Endothelial cell (in vitro differentiated cells): ENCODE data around the gene EMILIN3. TPM values are rescaled to one million over a fixed set of nuclear protein-coding genes. Genes with fewer than 3 reads are reported as not detected.

Experiments
- DNase-seq: peaks from one replicate; pipeline ENCODE4 v3.0.0; 2021; ENCODE audit warnings: low spot score
- H3K27ac Mint-ChIP-seq: one replicate; pipeline ENCODE4 v1.8.0; 2021; ENCODE audit warnings: mixed read lengths, inconsistent platforms; ENCODE audit not compliant: unreplicated experiment
- H3K27me3 Mint-ChIP-seq: one replicate; pipeline ENCODE4 v1.8.0; 2021; ENCODE audit warnings: mild to moderate bottlenecking, moderate library complexity, mixed read lengths, inconsistent platforms; ENCODE audit not compliant: unreplicated experiment
- H3K36me3 Mint-ChIP-seq: one replicate; pipeline ENCODE4 v1.8.0; 2021; ENCODE audit warnings: mild to moderate bottlenecking, low read depth, mixed read lengths, inconsistent platforms; ENCODE audit not compliant: unreplicated experiment
- H3K4me1 Mint-ChIP-seq: one replicate; pipeline ENCODE4 v1.8.0; 2021; ENCODE audit warnings: mild to moderate bottlenecking, mixed read lengths, inconsistent platforms; ENCODE audit not compliant: unreplicated experiment
- H3K4me3 Mint-ChIP-seq: one replicate; pipeline ENCODE4 v1.8.0; 2021; ENCODE audit warnings: mild to moderate bottlenecking, mixed read lengths, inconsistent platforms; ENCODE audit not compliant: unreplicated experiment
- H3K9me3 Mint-ChIP-seq: one replicate; pipeline ENCODE4 v1.8.0; 2021; ENCODE audit warnings: mixed read lengths, inconsistent platforms; ENCODE audit not compliant: unreplicated experiment
- total RNA-seq: library from RNA; stranded (reverse); fragmentation: NEBNext Ultra II Directional; extraction: Animal tissue kit (Norgen Biotek cat#: 25700); gene quantifications from one replicate; pipeline ENCODE4 v1.2.1, GENCODE V29; 2021; ENCODE audit not compliant: unreplicated experiment
- TF ChIP-seq, protein P1 (sequence below): fragments of 200-600 bp; sonication (generic); IDR thresholded peaks from one replicate; pipeline ENCODE4 v1.5.0; 2021; ENCODE audit warnings: antibody characterized with exemption; ENCODE audit not compliant: unreplicated experiment

Gene EMILIN3
- total RNA-seq, 1 donor from 2014 or later = 0.28 TPM

DNA sequence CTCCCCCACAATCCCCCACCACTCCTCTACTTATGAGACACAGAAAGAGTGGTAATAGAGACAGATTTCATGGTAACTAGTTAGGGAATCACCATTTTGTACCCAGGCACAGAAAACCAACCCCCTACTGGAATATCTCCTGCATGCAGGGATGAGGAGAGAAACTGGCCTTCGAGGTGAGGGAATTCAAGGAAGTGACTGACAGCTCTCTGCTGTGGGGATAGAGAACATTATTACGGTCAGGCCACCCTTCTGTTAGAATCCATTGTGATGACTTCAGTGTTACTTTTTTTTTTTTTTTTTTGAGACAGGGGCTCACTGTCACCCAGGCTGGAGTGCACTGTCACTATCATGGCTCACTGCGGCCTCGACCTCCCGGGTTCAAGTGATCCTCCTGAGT, 39.4 kb downstream of the EMILIN3 start:
- Mint-ChIP-seq H3K4me1 (peaks cover 12% of the 10 kb centered on the region), H3K4me3 (no peak overlapping the region), H3K36me3 (no peaks in the 10 kb centered on the region), H3K27ac (no peak overlapping the region), H3K9me3 (no peaks in the 10 kb centered on the region), H3K27me3 (no peaks in the 10 kb centered on the region)
- DNase-seq = no peak
- TF ChIP-seq, protein P1, sequence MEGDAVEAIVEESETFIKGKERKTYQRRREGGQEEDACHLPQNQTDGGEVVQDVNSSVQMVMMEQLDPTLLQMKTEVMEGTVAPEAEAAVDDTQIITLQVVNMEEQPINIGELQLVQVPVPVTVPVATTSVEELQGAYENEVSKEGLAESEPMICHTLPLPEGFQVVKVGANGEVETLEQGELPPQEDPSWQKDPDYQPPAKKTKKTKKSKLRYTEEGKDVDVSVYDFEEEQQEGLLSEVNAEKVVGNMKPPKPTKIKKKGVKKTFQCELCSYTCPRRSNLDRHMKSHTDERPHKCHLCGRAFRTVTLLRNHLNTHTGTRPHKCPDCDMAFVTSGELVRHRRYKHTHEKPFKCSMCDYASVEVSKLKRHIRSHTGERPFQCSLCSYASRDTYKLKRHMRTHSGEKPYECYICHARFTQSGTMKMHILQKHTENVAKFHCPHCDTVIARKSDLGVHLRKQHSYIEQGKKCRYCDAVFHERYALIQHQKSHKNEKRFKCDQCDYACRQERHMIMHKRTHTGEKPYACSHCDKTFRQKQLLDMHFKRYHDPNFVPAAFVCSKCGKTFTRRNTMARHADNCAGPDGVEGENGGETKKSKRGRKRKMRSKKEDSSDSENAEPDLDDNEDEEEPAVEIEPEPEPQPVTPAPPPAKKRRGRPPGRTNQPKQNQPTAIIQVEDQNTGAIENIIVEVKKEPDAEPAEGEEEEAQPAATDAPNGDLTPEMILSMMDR = no peak

DNA sequence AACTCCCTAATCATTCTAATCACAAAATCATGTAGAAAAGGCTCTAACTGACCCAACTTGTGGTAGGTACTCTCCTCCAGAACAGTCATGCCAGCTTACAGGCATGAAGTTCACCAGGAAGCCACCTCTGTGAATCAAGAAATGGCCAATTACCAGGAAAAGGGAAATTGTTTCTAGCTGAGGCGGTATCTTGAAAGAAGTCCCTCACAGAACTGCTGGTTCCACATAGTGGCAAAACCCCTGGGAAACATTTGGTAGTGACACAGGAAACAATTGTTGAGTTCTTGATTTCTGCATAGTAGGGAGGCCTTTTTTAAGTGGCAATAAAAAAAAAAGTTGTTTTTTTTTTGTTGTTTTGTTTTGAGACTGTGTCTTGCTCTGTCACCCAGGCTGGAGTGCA, 45.6 kb downstream of the EMILIN3 start:
- H3K4me3 Mint-ChIP-seq = no peak overlapping the region
- H3K27me3 Mint-ChIP-seq = peaks cover 8% of the 10 kb centered on the region
- TF ChIP-seq, protein P1 = no peak
- no peak overlapping the region for H3K27ac Mint-ChIP-seq
- no peaks in the 10 kb centered on the region for H3K9me3 Mint-ChIP-seq
- H3K36me3 Mint-ChIP-seq = peaks cover 5% of the 10 kb centered on the region
- peaks cover 21% of the 10 kb centered on the region for H3K4me1 Mint-ChIP-seq
- no peak for DNase-seq

DNA sequence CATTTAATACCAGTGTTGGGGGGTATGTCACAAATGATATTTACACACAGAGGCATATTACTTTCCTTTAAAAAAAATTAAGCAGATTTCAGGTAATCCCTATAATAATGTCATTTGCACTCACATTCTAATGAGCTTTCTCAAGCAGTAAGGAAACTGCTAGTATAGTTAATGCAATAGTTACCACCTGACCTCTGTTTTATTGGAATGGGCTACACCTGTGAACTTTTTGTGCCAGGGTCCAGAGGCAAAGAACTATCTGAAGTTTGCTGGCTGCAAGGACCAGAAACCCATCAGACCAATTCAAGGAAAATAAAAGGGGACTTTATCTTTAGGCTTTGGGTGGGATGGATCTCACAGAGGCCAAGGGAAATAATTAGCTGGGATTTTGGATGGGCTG, 46.2 kb downstream of the EMILIN3 start:
- Mint-ChIP-seq H3K27ac (no peak overlapping the region), H3K27me3 (peaks cover 8% of the 10 kb centered on the region), H3K9me3 (no peaks in the 10 kb centered on the region), H3K4me1 (peaks cover 23% of the 10 kb centered on the region), H3K36me3 (peaks cover 5% of the 10 kb centered on the region), H3K4me3 (no peak overlapping the region)
- no peak for DNase-seq
- TF ChIP-seq, protein P1 = no peak

DNA sequence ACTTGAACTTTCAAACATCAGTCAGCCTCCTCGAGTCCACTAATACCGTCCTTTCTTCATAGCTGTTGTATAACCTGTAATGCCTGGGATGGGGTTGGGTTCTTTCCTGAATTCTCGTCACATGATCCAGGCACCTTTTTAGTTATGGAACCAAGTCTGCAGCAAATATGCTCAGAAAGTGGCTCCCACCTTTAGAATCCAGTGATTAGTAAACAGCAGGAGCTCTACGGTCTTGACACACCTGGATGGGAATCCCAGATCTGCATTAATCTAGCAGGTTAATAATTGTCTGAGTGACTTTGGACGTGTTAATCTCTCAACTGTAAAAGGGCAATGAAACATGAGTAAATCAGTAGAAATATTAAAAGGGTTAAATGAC, 48.4 kb downstream of the EMILIN3 start:
- Mint-ChIP-seq H3K27me3 (peaks cover 8% of the 10 kb centered on the region), H3K36me3 (peaks cover 5% of the 10 kb centered on the region), H3K27ac (peak overlapping the region; percentile 36), H3K4me3 (peak overlapping the region; percentile 83), H3K9me3 (no peaks in the 10 kb centered on the region), H3K4me1 (peaks cover 27% of the 10 kb centered on the region)
- TF ChIP-seq, protein P1 = no peak
- no peak for DNase-seq

- peaks cover 27% of the 10 kb centered on the region for H3K4me1 Mint-ChIP-seq
- peak within 1 kb of the TSS; percentile 91 for H3K4me3 Mint-ChIP-seq
- peak within 1 kb of the TSS; percentile 36 for H3K27ac Mint-ChIP-seq
These were observed 48.9 kb downstream of the EMILIN3 start, which contains the start of gene ZHX3 for GRCh38 chr20:41317546-41318270. Gene ZHX3, minus strand, starts transcription at chr20:41317731. Its CDS starts 112,815 bp downstream, at chr20:41204916.

More at GRCh38 chr20:41317546-41318270, 48.9 kb downstream of the EMILIN3 start, which contains the start of gene ZHX3:
- Mint-ChIP-seq H3K27me3 (peaks cover 8% of the 10 kb centered on the region), H3K36me3 (peaks cover 5% of the 10 kb centered on the region), H3K9me3 (no peaks in the 10 kb centered on the region)
- DNase-seq = peak; percentile 100
- TF ChIP-seq, protein P1 = no peak
